ENCODE results near the gene ZNF687.

GRCh38 chr1:151243683-151244216 lies 38.3 kb upstream of the ZNF687 start:
- TF ChIP-seq TAF1 (IDR thresholded peaks at IDR 0.05; ENCODE audit: borderline replicate concordance, low read depth, low read length) (no peak), POLR2AphosphoS5 (IDR thresholded peaks at IDR 0.05; ENCODE audit: low read depth, low read length) (no peak), POLR2A (IDR thresholded peaks at IDR 0.05; ENCODE audit: low read depth, low read length) (no peak)
